GM18867 (cell line): ENCODE measurements around the gene CCL4L2.
"Not testable (repeated sequence)": the region's sequence is repeated elsewhere in the genome, so short reads cannot be mapped to it uniquely, and the experiment has no call there.

Experiments
- ATAC-seq: cut with Tn5 transposase; IDR thresholded peaks from one replicate; pipeline ENCODE4 v1.9.1; 2021; ENCODE audit warnings: mild to moderate bottlenecking, moderate library complexity; ENCODE audit not compliant: unreplicated experiment

Gene CCL4L2

GRCh38 chr17:36210439-36211211 lies at the start of gene CCL4L2:
TSS of gene CCL4L2 (plus strand) at chr17:36211063.
- ATAC-seq: peak; percentile 63

DNA sequence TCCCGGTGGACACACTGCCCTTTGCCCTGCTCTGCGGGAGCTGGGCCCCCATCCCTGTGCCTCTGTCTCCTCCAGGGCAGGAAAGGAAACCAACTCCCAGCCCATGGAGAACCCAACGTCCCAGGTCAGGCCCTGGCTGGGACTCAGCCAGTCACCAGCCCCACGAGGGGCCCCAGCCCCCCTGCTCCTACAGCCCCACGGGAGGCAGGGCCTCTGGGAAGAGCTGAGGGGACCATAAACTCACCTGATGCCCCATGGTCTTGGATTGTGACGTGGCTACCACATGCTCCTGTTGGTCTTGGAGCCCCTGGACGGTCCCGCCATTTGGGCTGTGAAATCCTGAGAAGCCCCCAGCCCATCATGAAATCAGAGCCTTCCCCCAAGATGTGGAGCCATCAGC lies 42.0 kb upstream of the CCL4L2 start:
- not testable (repeated sequence) for ATAC-seq

GRCh38 chr17:36176536-36176935 lies 34.3 kb upstream of the CCL4L2 start, which contains the start of gene TBC1D3B:
TSS of gene TBC1D3B (minus strand) at chr17:36176636. CDS start at chr17:36175050, 1,586 bp downstream.
- not testable (repeated sequence) for ATAC-seq

DNA sequence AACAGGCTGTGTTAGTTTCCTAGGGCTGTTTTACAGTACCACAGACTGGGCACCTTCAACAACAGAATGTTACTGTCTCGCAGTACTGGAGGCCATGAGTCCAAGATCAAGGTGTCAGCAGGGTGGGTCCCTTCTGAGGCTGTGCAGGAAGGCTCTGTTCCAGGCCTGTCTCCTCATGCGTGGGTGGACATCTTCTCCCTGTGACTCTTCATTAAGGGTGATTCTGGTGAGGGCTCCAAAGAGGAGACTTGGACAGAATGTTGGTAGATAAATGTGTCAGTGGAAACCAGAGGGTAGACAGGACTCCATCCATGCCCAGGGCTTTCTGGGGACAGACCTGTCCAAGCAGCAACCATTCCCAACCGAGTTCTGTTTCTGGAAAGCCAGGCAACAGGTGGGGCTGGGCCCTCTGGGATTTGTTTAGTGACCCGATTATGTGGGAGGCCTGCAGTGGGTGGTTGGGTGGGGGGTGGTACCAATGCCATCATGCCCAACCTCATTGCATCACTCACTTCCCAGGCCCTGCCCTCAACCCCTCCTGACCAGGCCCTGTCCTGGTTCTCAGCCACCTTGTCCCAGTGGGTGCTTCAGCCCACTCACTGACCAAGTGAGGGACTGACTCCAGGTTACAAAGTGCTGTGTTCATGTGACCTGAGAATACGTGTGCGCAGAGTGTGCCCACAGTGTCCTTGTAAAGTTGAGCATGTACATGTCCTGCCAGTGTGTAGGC lies 29.3 kb upstream of the CCL4L2 start:
- ATAC-seq: not testable (repeated sequence)

GRCh38 chr17:36182176-36183000 lies 28.5 kb upstream of the CCL4L2 start:
- ATAC-seq: no peak

GRCh38 chr17:36183001-36183971 lies 27.6 kb upstream of the CCL4L2 start:
- ATAC-seq: no peak

DNA sequence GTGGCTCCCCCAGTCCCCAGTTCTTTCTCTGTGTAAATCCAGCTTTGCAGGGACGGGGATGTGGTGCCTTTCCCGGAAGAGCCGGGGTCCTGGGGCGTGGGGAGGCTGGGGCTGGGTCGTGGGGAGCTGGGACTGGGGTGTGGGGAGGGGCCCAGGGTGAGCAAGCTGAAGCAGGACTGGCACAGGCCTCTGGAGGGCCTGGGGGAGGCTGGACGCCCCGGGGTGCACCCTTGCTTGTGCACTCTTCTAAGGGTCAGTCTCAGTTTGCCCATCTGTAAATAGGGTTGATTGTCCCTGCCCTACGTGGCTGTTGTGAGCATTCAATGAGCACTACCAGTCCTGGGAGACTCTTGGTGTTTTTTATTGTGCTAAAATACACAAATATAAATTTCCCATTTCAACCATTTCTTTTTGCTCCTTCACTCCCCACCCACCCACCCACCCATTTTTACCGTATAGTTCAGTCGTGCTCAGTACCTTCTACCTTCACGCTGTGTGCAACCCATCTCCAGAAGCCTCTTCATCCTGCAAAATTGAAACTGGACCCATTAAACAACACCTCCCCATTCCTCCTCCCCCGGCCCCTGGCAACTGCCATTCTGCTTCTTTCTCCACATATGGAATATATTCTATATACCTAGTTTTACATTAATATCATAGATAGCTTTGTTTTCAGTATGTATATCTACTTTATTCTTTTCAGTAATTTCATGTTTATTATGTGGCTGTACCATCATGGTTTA lies 26.7 kb upstream of the CCL4L2 start:
- ATAC-seq: no peak

DNA sequence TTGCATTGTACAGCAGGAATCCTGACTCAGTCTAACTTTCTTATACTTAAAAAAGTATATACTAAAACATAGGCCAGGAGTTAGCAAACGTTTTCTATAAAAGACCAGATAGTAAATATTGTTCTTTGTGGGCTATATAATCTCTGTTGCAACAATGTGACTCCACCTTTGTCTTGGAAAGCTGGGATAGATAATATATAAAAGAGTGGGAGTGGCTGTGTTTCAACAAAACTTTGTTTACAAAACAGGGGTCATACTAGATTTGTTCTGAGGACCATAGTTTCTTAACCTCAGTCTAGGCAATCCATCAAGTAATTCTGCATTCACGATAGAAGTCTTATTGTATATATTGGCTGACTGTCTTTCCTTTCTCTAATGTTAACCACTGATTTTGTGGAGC lies 25.4 kb upstream of the CCL4L2 start:
- no peak for ATAC-seq

GRCh38 chr17:36186810-36187763 lies 23.8 kb upstream of the CCL4L2 start:
- not testable (repeated sequence) for ATAC-seq

DNA sequence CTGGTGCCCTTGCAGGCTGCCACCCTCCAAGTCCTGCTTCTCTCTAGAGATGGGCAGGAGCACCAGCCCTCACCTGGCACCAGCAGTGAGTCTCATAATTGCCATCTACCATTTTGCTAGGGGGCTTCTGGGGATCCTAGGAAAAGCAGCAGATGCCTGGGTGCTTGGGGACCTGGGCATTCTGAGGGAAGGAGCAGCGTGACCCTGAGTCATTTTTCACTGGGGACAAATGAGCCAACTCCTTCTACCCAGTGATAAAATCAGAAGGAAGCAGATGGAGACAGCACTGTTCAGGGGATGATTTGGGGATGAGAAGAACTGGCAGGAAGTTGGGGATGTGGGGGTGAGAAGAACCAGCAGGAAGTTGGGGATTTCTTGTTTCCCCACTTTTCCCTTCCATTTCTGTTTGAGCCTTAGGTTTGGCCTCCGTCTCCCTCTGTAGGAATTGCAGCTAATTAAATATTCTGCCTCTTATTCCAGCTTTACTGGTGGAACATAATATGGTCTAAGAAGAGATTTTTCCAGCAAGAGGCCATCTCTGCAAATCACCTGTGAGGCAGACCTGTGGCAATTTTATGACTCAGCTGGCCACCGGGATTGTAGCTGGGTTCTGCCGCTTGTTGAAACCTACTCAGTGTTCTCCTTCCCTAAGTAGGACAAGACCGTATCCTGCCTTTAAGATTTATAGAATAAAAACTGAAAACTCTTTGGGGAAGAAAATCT lies 22.8 kb upstream of the CCL4L2 start:
- not testable (repeated sequence) for ATAC-seq

GRCh38 chr17:36188891-36189306 lies 22.0 kb upstream of the CCL4L2 start:
- peak; percentile 56 for ATAC-seq

DNA sequence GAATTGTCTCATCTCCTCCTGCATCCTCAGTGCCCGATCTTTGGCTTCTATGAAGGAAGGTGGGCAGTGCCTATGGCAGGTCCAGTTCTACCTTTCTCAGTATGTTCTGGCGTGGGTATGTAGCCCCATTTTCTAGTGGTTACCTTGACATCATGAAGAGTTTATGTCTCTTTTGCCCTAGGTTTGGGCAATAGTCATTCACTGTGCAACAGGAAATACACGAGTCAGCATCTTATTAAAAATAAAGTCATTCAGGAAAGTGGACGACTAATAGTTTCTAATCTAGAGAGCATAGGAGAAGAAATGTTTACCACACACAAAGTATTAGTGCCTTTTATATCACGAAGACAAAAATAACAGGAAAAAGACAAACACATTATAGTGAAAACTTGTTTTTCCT lies 20.9 kb upstream of the CCL4L2 start:
- ATAC-seq: not testable (repeated sequence)

DNA sequence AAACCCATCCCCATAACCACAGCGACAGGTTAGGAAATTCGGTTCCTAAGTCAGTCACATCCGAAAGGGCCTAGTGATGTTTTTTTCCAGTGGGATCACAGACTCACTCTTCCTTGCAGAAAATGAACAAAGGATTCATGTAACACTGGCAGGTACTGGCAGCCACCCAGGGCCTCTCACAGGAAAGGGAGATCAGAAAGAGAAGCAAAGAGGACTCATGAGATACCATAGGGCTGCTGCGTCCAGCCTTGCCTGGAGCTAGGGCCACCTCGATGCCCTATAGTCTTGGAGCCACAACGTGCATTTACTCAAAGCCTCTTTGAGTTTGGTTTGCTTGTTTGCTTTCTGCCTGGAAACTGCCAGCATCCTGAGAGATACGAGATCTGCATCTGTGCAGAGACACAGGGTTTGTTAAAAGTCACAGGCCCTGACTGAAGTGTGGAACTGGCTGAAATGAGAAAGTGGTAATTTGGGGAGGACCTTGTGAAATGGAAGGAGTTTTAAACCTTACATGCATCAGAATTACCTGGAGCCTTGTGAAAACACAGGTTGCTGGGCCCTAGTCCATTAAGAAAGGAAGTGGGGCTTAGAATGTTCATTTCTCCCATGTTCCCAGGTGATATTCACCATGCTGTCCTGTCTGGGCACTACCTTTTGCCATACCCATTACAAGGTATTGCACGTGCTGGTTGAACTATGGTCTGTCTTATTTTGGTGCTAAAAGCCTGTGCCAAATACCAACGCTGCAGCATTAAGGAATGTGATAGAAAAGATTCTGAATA lies 20.1 kb upstream of the CCL4L2 start:
- not testable (repeated sequence) for ATAC-seq

GRCh38 chr17:36193216-36193775 lies 17.6 kb upstream of the CCL4L2 start:
- ATAC-seq: no peak

GRCh38 chr17:36194147-36194831 lies 16.6 kb upstream of the CCL4L2 start:
- not testable (repeated sequence) for ATAC-seq
